ENCODE measurements around the gene ZSWIM7. TPM values are rescaled to one million over a fixed set of nuclear protein-coding genes. Genes with fewer than 3 reads are reported as not detected.

ZSWIM7 gene
- total and polyA plus RNA-seq, 12 donors: 10.3 to 72.6 (median 38.4) TPM

- Histone ChIP-seq H3K27ac (no peak overlapping the region), H3K9me3 (replicated peaks in 1 of 3) (no peaks in the 10 kb centered on the region), H3K27me3 (no peaks in the 10 kb centered on the region), H3K36me3 (replicated peaks in 1 of 2) (peaks cover 0 to 50% of the 10 kb centered on the region in 2 donors), H3K4me1 (replicated peaks in 1 of 2) (no peaks in the 10 kb centered on the region), H3K4me3 (no peak overlapping the region)
- TF ChIP-seq POLR2A (IDR thresholded peaks at IDR 0.05) (no peak), CTCF (IDR thresholded peaks at IDR 0.05) (no peak)
- 85 to 100% (median 92%) methylated on average over 1 of the region's 1 CpG for WGBS, 4 donors
- DNase-seq: no peak
- intact Hi-C loops (cut with DNase I): no loop called here
Measured at GRCh38 chr17:15978606-15979005, 20.9 kb downstream of the ZSWIM7 start.

GRCh38 chr17:15977894-15978293, 21.6 kb downstream of the ZSWIM7 start:
- H3K36me3 ChIP-seq (replicated peaks in 1 of 2): peaks cover 0 to 50% of the 10 kb centered on the region in 2 donors
- no peaks in the 10 kb centered on the region for H3K27me3 ChIP-seq
- 90 to 100% (median 96%) methylated on average over 2 of the region's 2 CpGs for WGBS, 4 donors
- H3K4me3 ChIP-seq: no peak overlapping the region
- TF ChIP-seq POLR2A (IDR thresholded peaks at IDR 0.05) (no peak), CTCF (IDR thresholded peaks at IDR 0.05) (no peak)
- H3K27ac ChIP-seq: no peak overlapping the region
- no peaks in the 10 kb centered on the region for H3K4me1 ChIP-seq (replicated peaks in 1 of 2)
- intact Hi-C loops (cut with DNase I): no loop called here
- DNase-seq: no peak
- H3K9me3 ChIP-seq (replicated peaks in 1 of 3): no peaks in the 10 kb centered on the region

- WGBS, 4 donors: 74 to 84% (median 81%) methylated on average over 6 of the region's 6 CpGs
- intact Hi-C loops (cut with DNase I): no loop called here
- DNase-seq: no peak
- no peak overlapping the region for H3K27ac ChIP-seq
- H3K36me3 ChIP-seq (replicated peaks in 1 of 2): peaks cover 0 to 20% of the 10 kb centered on the region in 2 donors
- H3K27me3 ChIP-seq: no peaks in the 10 kb centered on the region
- H3K9me3 ChIP-seq (replicated peaks in 1 of 3): no peaks in the 10 kb centered on the region
- H3K4me3 ChIP-seq: no peak overlapping the region
- no peaks in the 10 kb centered on the region for H3K4me1 ChIP-seq (replicated peaks in 1 of 2)
- no peak for TF ChIP-seq POLR2A (IDR thresholded peaks at IDR 0.05)
- no peak for TF ChIP-seq CTCF (IDR thresholded peaks at IDR 0.05)
Measured at GRCh38 chr17:15973834-15974233, 25.7 kb downstream of the ZSWIM7 start.

GRCh38 chr17:15973016-15973415, 26.5 kb downstream of the ZSWIM7 start:
- Histone ChIP-seq H3K9me3 (replicated peaks in 1 of 3) (no peaks in the 10 kb centered on the region), H3K4me1 (replicated peaks in 1 of 2) (no peaks in the 10 kb centered on the region), H3K27me3 (no peaks in the 10 kb centered on the region), H3K4me3 (no peak overlapping the region), H3K27ac (no peak overlapping the region), H3K36me3 (replicated peaks in 1 of 2) (peaks cover 0 to 19% of the 10 kb centered on the region in 2 donors)
- intact Hi-C loops (cut with DNase I): no loop called here
- no peak for TF ChIP-seq CTCF (IDR thresholded peaks at IDR 0.05)
- TF ChIP-seq POLR2A (IDR thresholded peaks at IDR 0.05): no peak
- DNase-seq: no peak
